NCI-H2196 treated with DMSO at 0.1 percent for 48 hours (cell line): Measurements from ENCODE around the gene NAA60.
"Not testable (repeated sequence)": the region's sequence is repeated elsewhere in the genome, so short reads cannot be mapped to it uniquely, and the experiment has no call there.

Experiments
- DNase-seq: peaks from one replicate; lab custom pipeline; 2025; ENCODE audit not compliant: unreplicated experiment; lab: John Stamatoyannopoulos, UW

Gene NAA60

GRCh38 chr16:3461151-3461550, 17.7 kb downstream of the NAA60 start:
- DNase-seq: no peak

GRCh38 chr16:3465301-3465700, 21.8 kb downstream of the NAA60 start:
- no peak for DNase-seq

GRCh38 chr16:3465911-3466584, 22.6 kb downstream of the NAA60 start:
- no peak for DNase-seq

DNA sequence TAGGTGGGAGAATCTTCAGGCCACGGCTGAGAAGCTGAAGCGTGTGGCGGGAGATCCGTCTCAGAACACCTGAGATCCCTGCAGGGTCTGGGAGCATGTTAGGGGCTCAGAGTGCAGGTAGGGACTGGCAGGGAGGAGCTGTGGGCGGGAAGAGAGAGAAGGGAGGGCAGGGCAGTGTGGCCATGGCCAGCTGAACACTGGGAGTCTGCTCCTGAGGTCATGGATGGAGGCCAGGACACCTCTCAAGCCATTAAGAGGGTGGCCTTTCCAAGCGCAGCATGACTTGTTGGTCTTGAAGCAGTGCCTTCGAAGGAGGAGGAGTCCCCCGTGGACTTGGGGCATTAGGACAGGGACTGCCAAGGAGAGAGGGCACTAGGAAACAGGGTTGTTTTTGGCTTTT, 23.7 kb downstream of the NAA60 start:
- no peak for DNase-seq

GRCh38 chr16:3467921-3468320, 24.4 kb downstream of the NAA60 start:
- DNase-seq: peak; percentile 42

DNA sequence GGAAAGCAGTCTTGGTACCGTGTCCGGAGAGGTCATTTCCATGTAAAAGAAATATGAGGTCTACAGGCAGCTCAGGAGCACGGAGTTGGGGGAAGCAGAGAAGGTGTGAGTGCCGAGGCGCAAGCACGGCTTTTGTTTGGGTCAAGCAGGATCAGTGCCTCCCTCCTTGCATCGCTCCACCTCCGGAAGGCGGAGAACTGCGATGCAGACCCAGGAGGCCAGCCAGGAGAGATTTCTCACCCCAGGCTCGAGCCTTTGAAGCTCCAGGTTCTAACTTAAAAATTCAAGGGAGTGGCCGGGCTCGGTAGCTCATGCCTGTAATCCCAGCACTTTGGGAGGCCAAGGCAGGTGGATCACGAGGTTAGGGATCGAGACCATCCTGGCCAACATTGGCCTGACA, 25.0 kb downstream of the NAA60 start:
- no peak for DNase-seq

DNA sequence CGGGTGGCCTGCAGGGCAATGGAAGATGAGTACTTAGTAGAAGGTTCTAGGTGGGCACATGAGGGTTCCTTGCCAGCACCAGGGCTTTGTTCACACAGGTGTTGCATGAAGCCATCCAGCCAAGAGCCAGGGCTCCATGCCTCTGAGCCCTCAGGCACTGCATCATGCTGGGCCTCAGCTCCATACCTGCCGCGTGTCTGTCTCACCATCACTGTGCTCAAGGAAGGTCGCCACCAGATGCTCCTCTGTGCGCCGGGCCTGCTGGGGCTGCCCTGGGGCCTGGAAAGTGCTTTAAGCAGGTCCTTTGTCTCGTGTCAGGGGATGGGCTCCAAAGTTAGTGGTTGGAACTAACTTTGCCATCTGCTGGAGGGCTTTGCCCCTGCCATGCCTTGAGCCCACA, 26.3 kb downstream of the NAA60 start:
- no peak for DNase-seq

- no peak for DNase-seq
These were observed 27.2 kb downstream of the NAA60 start for GRCh38 chr16:3470723-3471122.

DNA sequence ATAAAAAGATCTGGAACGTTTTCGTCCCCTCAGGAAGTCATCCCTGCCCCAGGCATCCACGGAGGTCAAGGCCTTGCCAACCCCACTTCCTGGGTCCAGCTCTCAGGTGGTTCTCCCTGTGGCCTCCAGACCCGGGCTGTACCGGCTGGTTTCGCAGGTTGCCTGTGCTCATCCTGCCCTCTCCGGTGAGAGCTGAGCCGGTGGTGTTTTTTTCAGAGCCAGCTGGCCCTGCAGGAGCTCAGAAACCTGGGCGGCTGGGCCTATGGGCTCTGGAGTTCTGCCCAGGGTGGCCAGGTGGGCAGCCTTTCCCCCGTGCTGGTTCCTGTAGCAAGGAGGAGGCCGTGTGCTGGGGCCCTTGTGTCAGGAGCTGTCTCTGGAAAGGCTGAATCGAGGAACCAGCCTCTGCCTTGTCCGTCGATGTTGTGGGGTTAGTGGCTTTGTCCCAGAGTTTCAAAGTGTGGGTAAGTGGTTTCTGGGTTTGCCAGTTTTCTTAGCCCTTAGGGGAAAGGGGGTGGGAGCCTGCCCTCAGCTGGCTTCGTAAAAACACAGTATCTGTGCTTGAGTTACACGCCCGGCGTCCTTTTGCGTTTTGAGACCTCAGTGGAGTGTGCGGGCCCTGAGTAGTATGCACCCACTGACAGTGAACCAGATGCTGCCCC, 28.2 kb downstream of the NAA60 start:
- no peak for DNase-seq

DNA sequence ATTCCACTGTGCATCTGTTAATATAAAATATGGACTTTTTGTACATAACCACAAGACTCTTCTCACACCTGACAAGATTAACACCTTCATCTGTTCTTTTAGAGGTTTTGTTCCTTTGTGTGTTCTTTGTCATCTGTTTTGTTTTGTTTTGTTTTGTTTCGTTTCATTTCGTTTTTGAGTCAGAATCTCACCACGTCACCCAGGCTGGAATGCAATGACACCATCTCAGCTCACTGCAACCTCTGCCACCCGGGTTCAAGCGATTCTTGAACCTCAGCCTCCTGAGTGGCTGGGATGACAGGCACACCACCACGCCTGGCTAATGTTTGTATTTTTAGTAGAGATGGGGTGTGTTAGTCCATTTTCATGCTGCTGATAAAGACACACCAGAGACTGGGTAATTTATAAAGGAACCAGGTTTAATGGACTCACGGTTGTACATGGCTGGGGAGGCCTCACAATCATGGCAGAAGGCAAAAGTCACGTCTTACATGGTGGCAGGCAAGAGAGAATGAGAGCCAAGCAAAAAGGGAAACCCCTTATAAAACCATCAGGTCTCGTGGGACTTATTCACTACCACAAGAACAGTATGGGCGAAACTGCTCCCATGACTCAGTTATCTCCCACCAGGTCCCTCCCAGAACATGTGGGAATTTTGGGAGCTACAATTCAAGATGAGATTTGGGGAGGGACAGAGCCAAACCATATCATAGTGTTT, 29.6 kb downstream of the NAA60 start:
- DNase-seq: no peak

DNA sequence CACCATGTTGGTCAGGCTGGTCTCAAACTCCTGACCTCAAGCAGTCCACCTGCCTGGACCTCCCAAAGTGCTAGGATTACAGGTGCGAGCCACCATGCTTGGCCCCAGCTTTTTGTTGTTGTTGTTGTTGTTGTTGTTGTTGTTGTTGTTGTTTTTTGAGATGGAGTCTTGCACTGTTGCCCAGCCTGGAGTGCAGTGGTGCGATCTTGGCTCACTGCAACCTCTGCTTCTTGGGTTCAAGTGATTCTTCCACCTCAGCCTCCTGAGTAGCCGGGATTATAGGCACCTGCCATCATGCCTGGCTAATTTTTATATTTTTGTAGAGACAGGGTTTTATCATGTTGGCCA, 30.1 kb downstream of the NAA60 start:
- DNase-seq: not testable (repeated sequence)

DNA sequence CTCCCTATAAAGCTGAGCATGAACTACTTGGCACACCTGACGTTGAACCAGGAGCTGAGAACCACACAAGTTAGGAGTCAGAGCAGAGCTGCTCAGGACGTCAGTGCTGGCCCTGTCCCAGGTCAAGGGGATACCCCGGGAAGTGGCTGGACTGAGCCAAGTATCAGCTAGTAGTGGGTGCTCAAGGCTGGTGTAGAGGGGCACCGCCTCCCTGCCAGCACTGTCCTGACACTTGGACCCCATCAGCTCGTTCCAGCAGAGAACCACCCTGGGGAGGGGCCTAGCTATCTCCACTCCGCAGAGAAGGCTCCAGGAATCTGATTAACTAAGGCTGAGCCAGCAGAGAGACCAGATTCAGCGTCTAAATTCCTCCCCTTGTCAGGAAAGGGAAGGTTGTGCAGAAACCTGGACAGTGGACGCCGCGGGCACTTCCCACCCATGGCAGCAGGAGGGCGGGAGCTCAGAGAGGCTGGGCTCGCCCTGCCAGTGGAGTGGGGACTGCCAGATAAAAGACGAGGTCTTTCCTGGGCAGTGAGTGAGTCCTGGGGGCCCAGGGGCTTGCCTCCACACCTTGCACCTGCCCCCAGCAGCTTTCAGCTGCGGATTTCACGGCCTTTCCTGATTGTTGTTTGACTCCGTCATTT, 30.8 kb downstream of the NAA60 start:
- DNase-seq: no peak

DNA sequence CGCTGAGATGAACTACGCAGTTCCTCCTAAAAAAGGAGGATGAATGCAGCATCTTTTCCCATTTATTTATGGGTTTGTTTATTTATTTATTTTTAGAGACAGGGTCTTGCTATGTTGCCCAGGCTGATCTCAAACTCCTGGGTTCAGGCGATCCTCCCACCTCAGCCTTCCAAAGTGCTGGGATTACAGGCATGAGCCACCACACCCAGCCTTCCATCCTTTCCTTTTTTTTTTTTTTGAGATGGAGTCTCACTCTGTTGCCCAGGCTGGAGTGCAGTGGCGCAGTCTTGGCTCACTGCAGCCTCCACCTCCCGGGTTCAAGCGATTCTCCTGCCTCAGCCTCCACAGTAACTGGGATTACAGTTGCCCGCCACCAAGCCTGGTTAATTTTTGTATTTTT, 31.4 kb downstream of the NAA60 start:
- not testable (repeated sequence) for DNase-seq

DNA sequence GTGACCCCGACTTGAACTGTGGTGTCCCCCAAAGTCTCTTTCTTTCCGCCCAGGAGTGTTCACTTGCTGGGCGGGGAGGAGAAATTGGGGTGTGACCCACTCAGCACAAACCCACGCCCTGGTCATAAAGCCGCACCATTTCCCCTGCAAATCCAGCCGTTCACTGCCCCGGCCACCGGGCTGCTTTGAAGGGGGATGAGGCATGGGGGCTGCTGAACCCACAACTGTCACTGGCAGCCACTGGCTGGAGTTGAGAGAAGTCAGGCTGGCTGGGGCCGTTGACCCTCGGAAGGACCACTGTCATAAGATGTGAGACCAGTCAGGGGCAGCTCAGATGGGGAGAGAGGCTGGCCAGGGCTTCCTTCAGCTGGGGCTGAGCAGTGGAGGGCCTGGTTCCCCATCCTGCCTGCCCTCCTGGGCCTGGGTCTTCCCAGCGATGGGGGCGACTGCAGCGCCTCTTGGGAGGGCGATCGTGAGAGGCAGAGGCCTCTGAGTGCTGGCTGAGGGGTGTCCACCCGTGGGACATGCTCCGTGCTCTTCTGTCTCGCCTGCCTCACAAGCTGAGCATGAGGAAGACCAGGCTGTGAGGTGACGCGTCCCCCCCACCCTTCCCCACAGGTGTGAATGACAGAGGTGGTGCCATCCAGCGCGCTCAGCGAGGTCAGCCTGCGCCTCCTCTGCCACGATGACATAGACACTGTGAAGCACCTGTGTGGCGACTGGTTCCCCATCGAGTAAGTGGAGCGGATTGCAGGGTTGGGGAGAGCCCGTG, 32.3 kb downstream of the NAA60 start:
- no peak for DNase-seq

DNA sequence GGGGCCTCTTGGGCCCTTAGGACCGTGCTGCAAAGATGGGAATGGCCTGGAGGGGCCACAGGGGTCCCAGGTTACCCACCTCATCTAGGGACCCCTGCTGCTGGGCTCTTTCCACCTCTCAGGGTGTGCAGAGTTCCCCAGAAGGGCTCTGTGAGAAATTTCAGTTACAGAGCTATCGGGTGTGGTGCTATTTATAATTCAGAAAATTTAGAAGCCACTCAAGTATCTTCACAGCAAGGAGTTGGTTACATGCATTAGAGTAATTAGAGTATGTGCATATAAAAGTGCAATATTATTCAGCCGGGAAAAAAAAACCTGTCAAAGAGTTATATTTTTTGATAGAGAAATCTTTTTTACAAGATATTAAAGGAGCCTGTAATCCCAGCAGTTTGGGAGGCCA, 32.9 kb downstream of the NAA60 start:
- no peak for DNase-seq

GRCh38 chr16:3478242-3478925, 34.9 kb downstream of the NAA60 start:
- DNase-seq: no peak

DNA sequence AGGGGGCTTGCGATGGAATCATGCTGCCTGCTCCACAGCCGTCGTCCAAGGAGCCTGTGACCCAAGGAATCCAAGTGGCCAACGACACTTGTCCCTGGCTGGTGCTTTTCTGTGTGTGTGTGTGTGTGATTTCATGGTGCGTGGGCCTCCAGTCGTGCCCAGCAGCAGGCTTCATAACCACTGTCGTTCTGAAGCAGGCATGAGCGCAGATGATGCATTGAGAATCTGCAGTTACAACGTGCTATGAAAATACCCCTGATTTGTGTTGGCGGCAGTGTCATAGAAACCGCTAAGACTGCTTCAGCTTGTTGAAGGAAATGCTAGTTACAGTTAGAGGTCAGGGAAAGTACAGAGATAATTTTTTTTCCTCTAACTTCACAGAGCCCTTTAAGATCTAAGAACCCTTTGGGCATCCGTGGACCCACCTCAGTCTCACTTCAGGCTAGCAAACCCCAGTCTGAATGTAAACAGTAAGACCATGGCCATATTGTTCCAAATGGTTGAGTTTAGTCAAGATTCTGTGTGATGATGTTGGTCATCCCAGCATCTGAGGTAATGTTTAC, 36.3 kb downstream of the NAA60 start:
- no peak for DNase-seq

GRCh38 chr16:3480901-3481695, 37.6 kb downstream of the NAA60 start:
- DNase-seq: no peak
